ENCODE measurements around the gene FEN1.
A peak's percentile ranks its signal among the peaks of the same experiment; 100 is the strongest.

The FEN1 gene

GRCh38 chr11:61826930-61827570, 34.3 kb downstream of the FEN1 start:
- peak in 1 of 2 donors; percentile 56 for DNase-seq

- peak; percentile 49 to 87 for DNase-seq
These were observed 35.1 kb downstream of the FEN1 start, which contains the start of gene FADS2 for GRCh38 chr11:61827571-61828378. TSS of gene FADS2 (plus strand) at chr11:61828300. CDS start at chr11:61828391, 91 bp downstream.

- DNase-seq = no peak
These were observed 35.6 kb downstream of the FEN1 start for GRCh38 chr11:61828379-61828628.

- peak in 1 of 2 donors; percentile 19 for DNase-seq
These were observed 36.1 kb downstream of the FEN1 start for GRCh38 chr11:61828629-61829407.

- no peak for DNase-seq
These were observed 37.1 kb downstream of the FEN1 start for GRCh38 chr11:61829806-61830205.

GRCh38 chr11:61830237-61831105, 37.8 kb downstream of the FEN1 start:
- no peak for DNase-seq

GRCh38 chr11:61832207-61832606, 39.5 kb downstream of the FEN1 start:
- no peak for DNase-seq

- no peak for DNase-seq
These were observed 40.0 kb downstream of the FEN1 start for GRCh38 chr11:61832754-61833153.

GRCh38 chr11:61833471-61833870, 40.8 kb downstream of the FEN1 start:
- DNase-seq = no peak

GRCh38 chr11:61833926-61834277, 41.2 kb downstream of the FEN1 start:
- DNase-seq = no peak

GRCh38 chr11:61834278-61835048, 41.8 kb downstream of the FEN1 start:
- DNase-seq = peak; percentile 38 to 98

- no peak for DNase-seq
These were observed 43.5 kb downstream of the FEN1 start for GRCh38 chr11:61836193-61836592.

- no peak for DNase-seq
These were observed 44.8 kb downstream of the FEN1 start for GRCh38 chr11:61837411-61838005.

GRCh38 chr11:61838501-61838900, 45.8 kb downstream of the FEN1 start:
- DNase-seq = no peak

- DNase-seq = no peak
These were observed 46.2 kb downstream of the FEN1 start for GRCh38 chr11:61838921-61839320.

GRCh38 chr11:61839742-61840141, 47.0 kb downstream of the FEN1 start:
- no peak for DNase-seq

- DNase-seq = no peak
These were observed 47.7 kb downstream of the FEN1 start for GRCh38 chr11:61840371-61840770.

GRCh38 chr11:61841636-61842527, 49.2 kb downstream of the FEN1 start:
- DNase-seq = no peak

- DNase-seq = no peak
These were observed 49.8 kb downstream of the FEN1 start for GRCh38 chr11:61842528-61842820.

GRCh38 chr11:61844909-61845565, 52.3 kb downstream of the FEN1 start:
- no peak for DNase-seq

All from bone marrow (tissue), 2 donors.